GM19238 (cell line): ENCODE results near the gene NPHP4.

Experiments
- DNase-seq: peaks from one replicate; pipeline ENCODE4 v3.0.0; 2011; ENCODE audit warnings: low spot score; ENCODE audit not compliant: insufficient read length

Gene NPHP4

DNA sequence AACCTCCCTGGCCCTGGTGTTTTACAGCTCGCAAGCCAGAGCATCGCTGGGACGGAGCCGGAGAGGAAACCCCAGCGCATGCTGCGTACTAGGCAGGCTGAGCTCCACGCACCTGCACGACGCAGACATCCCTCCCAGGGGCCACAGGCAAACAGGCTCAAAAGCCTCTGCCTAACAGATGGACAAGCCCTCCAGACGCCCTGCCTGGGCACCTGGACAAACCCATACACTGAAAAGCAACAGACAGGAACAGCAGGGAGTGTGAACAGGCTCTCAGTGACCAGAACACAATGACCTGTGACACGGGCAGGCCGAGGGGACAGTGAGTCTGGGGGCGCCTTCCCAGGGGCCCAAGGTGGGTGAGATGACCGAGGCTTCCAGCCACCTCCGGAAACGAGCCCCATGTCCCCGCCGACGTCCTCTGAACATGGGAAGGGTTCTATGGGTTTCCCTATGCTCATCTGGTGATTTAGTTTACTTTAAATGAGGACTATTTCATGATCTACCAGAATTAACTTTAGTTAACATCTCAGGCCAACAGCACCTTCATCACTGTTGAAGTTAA lies 40.3 kb downstream of the NPHP4 start:
- DNase-seq, result no peak

DNA sequence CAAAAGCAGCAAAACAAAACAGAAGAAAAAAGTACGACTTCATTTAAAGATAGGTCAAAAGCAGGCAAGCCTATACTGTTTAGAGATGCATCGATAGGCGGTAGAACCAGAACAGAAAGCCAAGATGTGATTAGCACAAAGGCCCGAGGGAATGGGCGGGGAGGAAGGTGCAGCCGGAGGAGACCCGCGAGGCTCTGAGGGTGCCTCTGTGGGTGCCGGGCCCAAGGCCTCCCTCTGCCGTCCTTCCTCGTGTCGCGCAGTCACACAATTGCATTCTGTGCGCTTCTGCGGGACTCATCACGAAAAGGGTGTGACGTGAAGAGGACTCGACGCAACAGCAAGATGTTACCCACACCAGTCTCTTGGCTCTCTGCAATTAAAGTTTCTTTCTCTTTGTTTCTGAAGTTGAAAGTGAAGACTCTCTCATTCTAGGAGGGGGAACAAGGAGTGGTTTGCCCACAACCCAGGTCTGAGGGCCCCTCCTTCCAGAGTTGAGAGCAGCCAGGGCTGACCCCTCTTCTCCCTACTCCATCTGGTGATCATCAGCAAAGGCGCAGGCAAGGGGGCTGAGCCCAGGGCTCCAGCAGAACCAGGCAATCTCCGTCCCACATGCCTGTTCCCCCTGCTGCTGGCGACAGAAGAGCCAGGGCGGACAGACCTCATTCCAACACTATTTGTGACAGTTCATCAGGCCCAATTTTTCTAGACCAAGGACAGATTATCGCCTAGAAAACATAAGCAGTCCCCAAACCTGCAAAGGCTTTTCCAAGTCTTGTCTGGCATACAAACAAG lies 41.0 kb downstream of the NPHP4 start:
- no peak for DNase-seq

DNA sequence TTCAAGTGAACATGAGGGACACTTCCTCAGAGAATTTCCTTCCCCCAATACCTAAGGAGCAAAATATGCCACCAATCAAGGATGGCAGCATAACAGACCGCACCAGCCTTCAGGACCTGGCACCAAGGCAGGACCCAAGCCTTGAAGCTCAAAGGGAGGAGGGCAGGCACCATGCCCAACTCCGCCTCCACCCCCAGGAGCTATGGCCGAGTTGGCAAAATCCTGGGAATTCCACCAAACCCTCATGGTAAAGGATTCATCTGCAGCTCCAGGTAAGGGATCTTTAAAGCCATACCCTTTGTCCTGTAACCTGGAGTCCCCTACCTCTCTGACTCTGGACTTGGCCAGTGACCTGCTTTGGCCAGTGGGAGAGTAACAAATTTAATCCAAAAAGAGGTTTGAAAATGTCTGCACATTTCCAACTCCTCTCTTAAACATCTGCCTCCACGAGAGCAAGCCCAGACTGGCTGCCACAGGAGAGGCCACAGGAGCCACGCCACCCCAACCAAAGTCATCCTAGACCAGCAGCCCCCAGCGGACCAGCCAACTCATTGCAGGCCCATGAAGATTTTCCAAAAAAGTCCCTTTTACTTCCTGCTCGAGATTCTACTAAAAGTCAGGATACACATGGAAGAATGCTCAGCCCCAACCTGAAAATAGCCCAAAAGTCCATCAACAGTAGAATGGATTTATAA lies 41.9 kb downstream of the NPHP4 start:
- DNase-seq, result no peak

DNA sequence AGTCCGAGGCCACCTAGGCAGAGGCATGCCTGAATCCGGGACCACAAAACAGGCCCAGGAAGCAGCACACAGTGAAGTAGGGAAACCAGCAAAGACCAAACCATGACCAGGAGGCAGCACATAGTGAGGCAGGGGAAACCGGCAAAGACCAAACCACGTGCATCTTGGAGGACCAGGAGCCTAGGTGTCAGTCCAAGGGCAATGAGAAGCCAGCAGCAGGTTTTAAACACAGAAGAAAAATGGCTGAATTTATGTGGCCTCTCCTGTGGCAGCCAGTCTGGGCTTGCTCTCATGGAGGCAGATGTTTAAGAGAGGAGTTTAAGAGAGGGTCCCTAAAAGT lies 42.5 kb downstream of the NPHP4 start:
- DNase-seq, result no peak

DNA sequence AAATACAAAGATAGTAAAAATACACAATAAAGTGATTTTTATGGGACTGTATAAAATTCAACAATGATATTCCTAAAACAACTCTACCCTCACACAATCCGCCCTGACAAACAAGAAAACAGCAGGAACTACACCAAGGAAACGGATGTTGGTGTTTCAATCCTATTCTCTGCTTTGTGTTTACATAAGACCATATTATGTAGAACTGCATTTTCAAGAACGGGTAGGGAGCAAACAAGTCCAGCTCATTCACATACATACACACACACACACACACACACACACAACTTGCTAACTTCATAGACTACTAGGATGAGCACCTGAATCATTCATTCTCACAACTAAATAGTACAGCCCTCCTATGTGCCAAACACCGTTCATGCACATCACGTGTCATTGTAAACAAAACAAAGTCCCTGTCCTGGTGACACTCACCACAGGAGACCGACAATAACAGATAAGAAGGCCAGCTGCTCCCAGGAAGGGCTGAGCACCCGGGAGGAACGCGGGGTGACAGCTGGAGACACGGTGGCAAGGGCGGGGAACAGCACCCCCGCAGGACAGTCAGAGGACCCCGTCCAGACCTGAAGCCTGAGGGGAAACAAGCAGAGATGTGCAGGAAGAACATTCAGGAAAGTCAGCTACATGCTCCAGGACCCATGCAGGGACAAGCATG lies 43.0 kb downstream of the NPHP4 start:
- DNase-seq, result no peak

DNA sequence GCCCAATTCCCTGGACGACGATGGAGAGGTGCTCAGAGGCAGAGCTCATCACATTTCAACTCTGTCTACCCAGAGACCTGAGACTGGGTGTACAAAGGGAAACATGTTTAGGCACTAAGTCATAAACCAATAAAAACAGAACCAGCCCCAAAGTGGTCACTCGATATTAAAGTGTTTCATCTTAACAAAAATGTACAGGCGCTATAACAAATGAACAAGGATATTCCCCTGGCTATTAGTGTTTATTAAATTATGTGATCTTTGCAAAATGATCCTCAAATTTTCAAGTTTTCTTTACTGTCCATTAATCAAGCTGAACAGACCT lies 43.6 kb downstream of the NPHP4 start:
- DNase-seq, result no peak

DNA sequence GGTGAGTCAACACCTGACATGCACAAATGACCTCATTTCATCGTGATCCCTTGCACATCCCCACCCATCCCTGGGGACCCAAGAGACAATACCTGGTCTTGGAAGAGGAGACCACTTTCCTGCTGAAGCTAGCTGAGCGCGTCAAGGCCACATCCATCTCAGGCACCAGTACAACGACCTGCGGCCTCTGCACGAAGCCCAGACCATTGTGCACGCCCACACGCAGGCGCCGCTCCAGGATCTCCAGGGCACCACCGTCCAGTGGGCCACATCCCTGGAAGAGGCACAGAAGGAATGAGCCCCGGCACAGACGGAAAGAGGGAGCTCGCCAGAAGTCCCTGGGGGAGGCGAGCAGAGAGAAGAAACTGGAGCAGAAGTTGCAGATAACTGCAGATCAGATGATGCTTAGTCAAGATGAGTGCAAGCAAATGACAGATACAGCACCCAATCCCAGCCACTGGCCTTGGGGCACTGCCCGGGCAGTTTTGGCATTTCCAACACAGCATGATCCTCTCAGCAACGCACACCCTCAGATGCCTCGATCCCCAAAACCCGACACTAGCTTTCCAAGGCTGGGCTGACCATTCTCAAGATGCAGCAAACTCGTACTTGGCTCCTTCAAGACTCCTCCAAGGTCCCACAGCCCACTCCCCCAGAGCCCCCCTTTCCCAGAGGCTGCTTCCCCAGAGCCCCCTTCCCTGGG lies 44.1 kb downstream of the NPHP4 start:
- DNase-seq, result no peak

DNA sequence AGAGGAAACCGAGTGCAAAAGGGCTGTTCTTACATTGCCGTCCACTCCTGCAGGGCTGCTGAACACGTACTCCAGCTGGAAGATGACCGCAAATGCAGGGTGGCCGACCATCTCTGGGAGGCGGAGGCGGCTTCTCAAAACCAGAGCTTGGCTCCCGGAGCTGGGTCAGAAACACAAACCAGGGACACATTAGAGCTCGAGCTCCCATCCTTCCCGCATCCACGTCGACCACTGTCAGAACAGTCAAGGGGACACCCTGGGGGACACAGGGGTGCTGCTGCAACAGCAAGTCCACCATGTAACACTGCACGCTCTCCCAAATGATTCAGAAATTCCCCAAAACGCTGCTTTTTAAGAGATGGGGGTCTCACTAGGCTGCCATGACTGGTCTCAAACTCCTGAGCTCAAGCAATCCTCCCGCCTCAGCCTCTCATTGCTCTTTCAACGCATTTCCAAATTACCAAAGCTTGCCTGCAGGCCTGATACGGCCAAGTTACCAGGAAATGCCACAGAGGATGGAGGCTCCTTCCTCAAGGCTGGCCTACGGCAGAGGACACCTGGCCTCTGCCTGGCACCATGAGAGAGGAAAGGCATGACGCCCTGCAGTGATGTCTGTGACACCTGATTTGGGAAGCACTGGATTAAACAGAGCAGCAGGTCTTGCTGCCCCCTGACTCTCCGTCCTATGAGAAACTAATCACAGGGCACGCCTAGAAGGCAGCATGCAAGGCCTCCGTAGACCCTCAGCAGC lies 45.0 kb downstream of the NPHP4 start:
- DNase-seq, result no peak

DNA sequence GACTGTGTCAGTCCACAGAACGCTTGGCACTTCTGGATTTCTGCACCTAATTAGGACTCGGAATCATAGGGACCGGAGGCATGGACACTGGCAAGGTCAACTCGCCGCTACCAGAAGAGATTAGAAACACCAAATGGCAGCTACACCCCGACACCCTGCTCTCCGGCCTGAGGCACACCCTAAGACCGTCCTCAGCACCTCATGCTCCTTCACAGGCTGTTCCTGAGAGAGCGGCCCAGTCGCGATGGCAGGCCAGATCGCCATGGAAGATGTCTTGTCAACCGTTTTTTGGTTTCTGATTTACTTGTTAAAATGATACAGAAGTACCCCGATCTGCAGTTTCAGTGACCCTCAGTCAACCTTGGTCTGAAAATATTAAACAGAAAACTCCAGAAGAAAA lies 46.8 kb downstream of the NPHP4 start:
- no peak for DNase-seq

DNA sequence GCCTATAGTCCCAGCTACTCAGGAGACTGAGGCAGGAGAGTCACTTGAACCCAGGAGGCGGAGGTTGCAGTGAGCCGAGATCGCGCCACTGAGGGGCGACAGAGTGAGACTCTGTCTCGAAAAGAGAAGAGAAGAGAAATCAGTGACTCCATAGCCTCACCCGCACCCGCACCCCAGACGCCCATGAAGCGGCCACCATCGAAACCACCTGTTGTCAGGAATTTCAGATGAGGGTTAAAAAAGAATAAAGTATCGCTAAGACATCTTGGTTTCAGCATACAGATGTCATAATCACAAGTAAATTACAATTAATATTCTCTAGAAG lies 47.4 kb downstream of the NPHP4 start:
- DNase-seq, result no peak

DNA sequence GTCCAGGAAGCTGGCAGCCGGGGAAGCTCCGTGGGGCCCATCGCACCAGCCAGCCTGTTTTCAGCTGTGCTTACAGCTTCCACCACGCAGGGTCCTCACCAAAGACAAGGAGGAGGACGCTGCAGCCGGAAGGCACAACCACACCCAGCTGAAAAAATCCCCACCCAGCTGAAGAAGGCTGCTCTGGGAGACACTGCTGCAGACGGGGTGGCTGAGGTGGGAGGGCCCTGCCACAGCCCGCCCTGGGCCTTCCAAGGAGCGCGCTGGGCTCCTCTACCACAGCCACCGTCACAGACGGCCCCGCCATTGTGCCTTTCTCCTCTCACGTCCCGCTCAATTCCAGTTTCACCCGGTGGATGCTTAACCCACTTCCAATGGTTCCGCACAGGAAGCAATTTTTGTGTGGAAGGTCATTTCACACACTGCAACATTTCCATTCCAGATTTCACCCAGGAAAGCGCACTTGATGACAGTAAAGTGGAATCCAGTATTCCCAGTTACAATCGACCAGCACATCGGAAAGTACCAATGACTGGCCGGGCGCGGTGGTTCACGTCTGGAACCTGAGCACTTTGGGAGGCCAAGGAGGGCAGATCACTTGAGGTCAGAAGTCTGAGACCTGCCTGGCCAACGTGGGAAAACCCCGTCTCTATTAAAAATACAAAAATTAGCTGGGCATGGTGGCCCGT lies 47.9 kb downstream of the NPHP4 start:
- DNase-seq, result no peak

DNA sequence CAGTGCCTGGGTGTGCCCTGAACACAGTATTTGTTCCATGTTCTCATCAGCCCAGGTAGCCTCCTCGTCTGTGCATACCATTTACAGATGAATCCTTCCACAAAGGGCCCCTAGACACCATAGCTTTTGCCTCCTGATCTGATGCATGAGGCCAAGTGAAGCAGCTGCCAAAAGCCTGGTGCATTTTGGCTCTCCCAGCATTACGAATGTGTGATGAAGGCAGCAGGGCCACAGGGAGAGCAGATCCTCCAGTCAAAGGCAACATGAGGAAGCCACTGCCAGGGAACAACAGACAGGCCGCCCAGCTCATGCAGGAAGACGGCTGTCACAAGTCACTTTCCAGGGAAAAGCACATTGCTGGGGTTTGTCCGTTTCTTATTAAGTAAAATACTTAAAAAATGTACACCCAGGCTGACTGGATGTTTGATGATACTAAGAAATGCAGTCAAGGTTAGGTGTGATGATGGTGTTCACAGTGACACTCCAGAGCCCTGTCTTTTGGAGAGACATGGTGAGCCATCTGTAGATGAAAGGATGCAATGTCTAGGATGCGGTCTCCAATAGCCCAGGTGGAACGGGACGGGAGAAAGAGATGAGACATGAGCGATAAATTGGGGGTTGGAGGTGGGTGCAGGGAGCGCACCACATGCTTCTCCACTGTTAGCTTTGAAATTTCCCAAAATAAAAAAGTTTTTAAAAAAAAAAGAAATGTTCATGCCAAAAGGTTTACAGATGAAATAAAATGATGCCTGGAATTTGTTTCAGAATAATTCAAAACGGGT lies 48.7 kb downstream of the NPHP4 start:
- DNase-seq, result no peak

DNA sequence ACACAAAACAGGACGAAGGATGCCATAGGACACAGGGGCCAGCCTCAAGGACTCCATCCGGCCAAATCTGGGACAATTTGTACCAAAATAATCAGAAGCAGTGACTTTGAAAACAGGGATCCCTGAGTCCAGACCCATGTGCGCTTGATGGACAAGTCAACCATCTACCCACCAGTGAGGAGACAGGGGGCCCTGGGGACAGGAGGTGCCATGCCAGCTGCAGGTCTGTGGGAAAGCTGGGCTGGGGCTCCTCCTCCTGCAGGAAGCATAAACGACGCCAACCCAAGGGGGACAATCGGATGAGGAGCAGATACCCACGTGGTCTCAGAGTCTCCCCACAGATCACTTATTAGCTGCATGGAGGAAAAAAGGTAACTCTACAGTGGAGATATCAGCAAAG lies 50.6 kb downstream of the NPHP4 start:
- DNase-seq, result no peak

DNA sequence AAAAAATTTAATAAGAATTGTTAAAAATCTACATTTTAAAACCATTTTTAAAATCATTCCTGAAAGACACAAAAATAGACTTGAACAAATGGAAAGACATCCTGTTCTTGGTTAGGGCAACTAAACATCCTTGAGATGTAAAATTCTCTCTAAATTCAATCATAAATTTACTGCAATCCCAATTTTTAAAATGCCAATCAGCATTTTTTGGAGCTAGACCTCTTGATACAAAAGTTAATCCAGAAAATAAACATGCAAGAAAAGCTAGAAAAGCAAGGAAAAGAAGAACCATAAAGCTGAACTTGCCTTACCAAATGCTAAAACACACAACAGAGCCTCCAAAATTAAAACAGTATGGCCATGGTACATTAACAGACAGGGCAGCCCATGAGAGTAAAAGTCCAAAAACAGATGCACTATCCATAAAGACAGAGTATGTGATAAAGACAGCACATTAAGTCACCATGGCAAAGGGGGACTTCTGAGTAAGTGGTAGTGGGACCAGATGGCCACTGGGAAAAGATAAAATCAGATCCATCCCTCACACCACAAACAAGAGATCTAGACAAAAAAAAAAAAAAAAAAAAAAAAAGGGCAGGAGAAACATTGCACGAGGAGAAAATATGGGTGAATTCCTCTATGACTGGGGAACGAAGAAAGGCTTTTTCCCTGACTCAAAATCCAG lies 51.4 kb downstream of the NPHP4 start:
- DNase-seq, result no peak

DNA sequence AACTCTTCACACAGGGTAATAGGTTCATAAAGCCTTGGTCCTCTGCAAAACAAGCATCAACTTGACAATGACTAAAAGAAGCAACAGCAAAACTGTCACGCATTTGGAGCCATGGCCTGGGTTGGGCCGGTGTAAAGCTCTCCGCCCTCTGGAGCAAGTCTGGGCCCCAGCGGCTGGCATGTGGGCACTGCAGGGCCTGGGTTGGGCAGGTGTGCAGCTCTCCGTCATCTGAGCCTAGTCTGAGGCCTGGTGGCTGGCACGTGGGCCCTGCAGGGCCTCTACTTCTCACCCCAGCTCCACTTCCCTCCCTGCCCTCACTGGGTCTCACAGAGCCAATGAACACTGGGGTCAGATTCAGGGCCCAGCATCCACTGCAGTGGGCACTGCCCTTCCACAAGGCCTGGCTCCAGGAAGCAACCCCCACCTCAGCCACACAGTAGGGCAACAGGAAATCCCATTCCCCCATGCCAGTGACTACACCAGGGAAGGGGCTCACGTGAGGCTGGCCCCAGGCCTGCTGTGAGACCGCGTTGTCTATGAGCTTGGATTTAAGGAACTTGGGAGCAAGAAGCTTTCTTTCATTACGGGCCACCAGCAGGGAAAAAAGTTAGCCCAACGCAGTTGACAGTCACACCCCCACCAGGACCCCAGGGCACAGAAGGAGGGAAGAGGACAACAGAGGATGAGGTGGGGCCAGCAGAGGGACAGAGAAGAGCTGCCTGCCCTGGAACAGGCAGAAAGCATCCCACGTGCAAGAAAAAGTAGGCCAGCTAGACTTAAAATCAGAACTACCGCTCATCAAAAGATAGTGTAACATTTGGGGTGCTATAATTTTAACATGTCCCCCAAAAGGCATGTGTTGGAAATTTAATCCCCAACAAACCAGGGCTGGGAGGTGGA lies 52.7 kb downstream of the NPHP4 start:
- no peak for DNase-seq

DNA sequence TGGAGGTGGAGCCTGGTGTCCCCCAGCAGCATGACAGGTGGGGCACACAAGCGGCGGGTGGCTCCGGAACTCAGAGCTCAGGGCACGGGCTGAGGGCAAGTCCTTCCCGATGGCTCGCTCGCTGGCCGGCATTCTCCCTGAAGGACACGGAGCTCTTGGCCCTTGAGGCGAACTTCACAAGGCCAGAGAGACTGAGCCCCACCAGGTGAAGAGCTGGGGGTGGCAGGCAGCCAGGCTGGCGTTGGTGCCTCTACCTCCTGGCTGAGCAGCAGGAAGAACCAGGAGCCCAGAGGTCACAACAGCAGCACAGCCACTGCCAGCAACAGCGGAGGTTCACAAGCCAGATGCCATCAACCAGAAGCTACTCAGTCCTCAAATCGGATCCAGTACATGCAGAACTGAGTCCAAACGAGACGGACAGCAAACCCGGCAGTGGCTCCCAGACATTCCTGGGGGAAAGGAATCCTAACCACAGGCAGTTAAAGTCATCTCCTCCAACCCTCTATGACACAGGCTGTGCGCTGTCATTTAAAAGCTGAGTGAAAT lies 54.1 kb downstream of the NPHP4 start:
- no peak for DNase-seq

DNA sequence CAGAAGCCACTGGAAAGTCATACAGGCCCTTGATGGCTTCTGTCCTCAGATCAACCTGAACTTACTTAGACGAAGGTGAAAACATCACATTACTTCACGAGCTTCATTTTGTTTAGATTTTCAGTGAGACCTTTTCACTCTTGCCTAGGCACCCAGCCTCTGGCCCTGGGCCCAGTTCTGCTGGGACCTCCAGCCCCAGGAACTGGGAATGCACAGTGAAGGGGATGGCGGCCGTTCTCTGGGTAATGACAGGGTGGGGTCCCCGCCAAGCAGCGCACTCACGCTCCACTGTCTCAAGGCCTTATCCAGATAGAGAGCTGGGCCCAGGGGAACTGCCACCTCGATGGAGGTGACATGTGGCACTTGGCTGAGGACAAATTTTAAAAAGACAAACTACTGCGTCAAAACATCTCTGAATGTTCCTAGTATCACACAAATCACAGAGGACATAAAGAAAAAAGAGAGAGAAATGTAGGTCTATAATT lies 54.8 kb downstream of the NPHP4 start:
- no peak for DNase-seq
